Inflammatory macrophage treated with lipopolysaccharide for 4 hours (primary cell): ENCODE data around the gene INO80C.

Experiments
- DNase-seq: peaks from one replicate; pipeline ENCODE4 v3.0.0-alpha.2; 2020

INO80C gene

GRCh38 chr18:35422237-35422636 is 75.5 kb downstream of the INO80C start:
- DNase-seq, result no peak

- no peak for DNase-seq
These were observed 79.2 kb downstream of the INO80C start for GRCh38 chr18:35418610-35419009.
